HL-60 (cell line): Measurements from ENCODE around the gene RRP1.

ENCODE experiments used
- CTCF ChIP-seq: IDR thresholded peaks from one replicate; pipeline ENCODE4 v1.5.1; 2011; ENCODE audit warnings: low read length, control low read depth, inconsistent platforms; ENCODE audit not compliant: insufficient read depth
- GABPA ChIP-seq: IDR thresholded peaks from 2 replicates; pipeline ENCODE4 v1.6.1; 2012; ENCODE audit warnings: low read depth
- POLR2AphosphoS5 ChIP-seq: IDR thresholded peaks from 2 replicates; pipeline ENCODE4 v1.6.1; 2012; ENCODE audit warnings: low read depth
- SPI1 ChIP-seq: IDR thresholded peaks from 2 replicates; pipeline ENCODE4 v1.6.1; 2012; ENCODE audit warnings: low read depth, mild to moderate bottlenecking, borderline replicate concordance
- TF ChIP-seq, protein P1 (sequence below): IDR thresholded peaks from 2 replicates; pipeline ENCODE4 v1.6.1; 2012; ENCODE audit warnings: low read depth; ENCODE audit not compliant: insufficient replicate concordance

GRCh38 chr21:43840259-43840658 lies 50.9 kb downstream of the RRP1 start:
- TF ChIP-seq CTCF (no peak), GABPA (no peak), POLR2AphosphoS5 (no peak), SPI1 (no peak)
- TF ChIP-seq, protein P1, sequence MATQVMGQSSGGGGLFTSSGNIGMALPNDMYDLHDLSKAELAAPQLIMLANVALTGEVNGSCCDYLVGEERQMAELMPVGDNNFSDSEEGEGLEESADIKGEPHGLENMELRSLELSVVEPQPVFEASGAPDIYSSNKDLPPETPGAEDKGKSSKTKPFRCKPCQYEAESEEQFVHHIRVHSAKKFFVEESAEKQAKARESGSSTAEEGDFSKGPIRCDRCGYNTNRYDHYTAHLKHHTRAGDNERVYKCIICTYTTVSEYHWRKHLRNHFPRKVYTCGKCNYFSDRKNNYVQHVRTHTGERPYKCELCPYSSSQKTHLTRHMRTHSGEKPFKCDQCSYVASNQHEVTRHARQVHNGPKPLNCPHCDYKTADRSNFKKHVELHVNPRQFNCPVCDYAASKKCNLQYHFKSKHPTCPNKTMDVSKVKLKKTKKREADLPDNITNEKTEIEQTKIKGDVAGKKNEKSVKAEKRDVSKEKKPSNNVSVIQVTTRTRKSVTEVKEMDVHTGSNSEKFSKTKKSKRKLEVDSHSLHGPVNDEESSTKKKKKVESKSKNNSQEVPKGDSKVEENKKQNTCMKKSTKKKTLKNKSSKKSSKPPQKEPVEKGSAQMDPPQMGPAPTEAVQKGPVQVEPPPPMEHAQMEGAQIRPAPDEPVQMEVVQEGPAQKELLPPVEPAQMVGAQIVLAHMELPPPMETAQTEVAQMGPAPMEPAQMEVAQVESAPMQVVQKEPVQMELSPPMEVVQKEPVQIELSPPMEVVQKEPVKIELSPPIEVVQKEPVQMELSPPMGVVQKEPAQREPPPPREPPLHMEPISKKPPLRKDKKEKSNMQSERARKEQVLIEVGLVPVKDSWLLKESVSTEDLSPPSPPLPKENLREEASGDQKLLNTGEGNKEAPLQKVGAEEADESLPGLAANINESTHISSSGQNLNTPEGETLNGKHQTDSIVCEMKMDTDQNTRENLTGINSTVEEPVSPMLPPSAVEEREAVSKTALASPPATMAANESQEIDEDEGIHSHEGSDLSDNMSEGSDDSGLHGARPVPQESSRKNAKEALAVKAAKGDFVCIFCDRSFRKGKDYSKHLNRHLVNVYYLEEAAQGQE = no peak
